GM21723 (cell line): ENCODE data around the gene LRRC27.
A peak's percentile ranks its signal among the peaks of the same experiment; 100 is the strongest.
"Not testable (repeated sequence)": the region's sequence is repeated elsewhere in the genome, so short reads cannot be mapped to it uniquely, and the experiment has no call there.

Experiments
- ATAC-seq: cut with Tn5 transposase; IDR thresholded peaks from one replicate; pipeline ENCODE4 v1.9.1; 2021; ENCODE audit warnings: mild to moderate bottlenecking, moderate library complexity; ENCODE audit not compliant: unreplicated experiment

Gene LRRC27

DNA sequence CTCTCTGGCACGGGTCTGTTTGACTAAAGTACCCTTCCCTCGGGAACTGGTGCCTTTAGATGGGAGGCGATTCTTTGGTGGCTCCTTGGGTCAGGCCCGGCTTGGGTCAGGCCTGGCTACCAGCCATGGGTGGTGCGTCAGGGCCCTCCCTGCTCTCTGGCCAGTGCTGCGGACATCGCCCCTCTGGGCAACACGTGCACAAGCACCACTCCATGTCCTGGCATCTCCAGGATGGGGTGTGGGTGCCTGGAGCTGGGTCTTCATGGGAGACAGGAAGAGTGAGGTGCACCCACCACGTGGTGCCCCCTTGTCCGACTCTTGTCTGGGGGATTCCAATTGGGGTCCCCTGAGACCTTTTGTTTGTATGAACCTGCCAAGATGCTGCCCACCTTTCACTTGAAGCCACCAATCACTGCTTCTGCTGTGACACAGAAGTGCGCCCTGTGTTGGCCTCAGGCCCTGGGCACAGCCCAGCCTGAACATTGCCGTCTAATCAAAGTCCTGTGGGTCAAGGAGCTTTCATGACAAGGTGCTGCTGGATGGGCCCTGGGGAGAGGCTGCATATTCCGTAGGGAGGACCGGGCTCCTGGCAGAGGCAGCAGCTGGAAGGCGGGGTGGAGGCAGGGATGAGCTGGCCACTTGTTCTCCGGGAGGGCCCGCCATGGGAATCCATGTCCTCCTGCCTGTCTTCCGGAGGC lies 53.9 kb downstream of the LRRC27 start:
- ATAC-seq: no peak

GRCh38 chr10:132386419-132386831 lies 54.4 kb downstream of the LRRC27 start:
- ATAC-seq: no peak

- ATAC-seq: not testable (repeated sequence)
Observed at GRCh38 chr10:132386896-132387295, 54.9 kb downstream of the LRRC27 start.

DNA sequence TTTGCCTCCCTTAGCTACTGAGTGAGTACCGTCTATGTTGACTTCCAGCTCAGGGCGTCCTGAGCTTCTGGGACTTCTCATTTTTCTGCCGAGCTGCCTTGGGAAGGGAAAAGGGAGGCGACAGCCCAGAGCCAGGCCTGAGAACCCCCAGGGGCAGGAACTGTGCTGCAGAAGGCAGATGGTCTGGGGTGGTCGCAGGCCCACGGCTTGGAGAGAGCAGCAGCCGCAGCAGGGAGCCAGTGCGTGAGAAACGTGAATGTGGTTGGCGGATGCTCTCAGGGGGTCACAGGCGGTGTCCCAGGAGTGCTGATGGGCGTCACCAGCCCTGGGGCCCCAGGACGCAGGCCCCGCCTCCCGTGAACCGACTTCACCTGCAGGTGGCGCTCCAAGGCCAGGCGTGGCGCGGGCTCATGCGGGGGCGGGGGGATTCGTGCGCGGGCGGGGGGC lies 55.8 kb downstream of the LRRC27 start:
- ATAC-seq: peak; percentile 58

GRCh38 chr10:132388891-132389432 lies 57.0 kb downstream of the LRRC27 start:
- no peak for ATAC-seq

DNA sequence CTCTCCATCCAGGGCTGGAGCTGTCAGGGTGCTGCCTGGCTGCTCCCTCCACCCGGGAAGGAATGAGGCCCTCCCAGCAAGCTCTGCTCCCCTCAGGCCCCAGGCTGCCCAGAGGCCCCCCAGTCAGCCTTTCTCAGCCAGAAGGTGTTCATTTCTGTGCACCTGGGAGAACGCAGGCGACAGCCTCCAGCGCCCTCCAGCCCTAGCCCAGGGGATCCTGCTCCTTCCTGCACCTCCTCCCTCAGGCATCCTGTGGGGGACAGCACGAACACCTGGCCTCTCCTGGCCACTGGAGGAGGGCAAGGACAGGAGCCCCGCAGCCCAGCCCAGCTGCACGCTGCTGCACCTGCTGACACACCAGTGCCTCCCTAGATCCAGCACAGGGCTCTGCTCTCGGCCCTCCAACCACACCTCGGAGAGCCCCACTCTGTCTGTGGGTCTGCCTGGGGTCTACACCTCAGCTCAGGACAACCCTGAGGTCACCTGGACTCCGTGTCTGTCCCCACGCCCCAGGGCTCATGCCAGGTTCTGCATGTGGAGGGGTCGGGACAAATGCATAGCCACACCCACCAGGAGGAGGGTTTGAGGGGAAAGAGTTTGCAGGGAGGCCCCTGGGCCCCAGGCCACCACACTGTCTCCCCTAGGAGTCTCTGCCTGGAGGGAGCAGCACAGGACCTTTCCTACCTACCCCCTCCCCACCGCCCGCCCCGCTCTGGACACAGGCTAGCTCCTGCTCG lies 57.6 kb downstream of the LRRC27 start:
- ATAC-seq: no peak

- ATAC-seq: no peak
Observed at GRCh38 chr10:132390170-132390920, 58.4 kb downstream of the LRRC27 start.

- no peak for ATAC-seq
Observed at GRCh38 chr10:132390921-132391675, 59.1 kb downstream of the LRRC27 start.

GRCh38 chr10:132391676-132392020 lies 59.7 kb downstream of the LRRC27 start:
- no peak for ATAC-seq

GRCh38 chr10:132392184-132392800 lies 60.3 kb downstream of the LRRC27 start:
- ATAC-seq: no peak

DNA sequence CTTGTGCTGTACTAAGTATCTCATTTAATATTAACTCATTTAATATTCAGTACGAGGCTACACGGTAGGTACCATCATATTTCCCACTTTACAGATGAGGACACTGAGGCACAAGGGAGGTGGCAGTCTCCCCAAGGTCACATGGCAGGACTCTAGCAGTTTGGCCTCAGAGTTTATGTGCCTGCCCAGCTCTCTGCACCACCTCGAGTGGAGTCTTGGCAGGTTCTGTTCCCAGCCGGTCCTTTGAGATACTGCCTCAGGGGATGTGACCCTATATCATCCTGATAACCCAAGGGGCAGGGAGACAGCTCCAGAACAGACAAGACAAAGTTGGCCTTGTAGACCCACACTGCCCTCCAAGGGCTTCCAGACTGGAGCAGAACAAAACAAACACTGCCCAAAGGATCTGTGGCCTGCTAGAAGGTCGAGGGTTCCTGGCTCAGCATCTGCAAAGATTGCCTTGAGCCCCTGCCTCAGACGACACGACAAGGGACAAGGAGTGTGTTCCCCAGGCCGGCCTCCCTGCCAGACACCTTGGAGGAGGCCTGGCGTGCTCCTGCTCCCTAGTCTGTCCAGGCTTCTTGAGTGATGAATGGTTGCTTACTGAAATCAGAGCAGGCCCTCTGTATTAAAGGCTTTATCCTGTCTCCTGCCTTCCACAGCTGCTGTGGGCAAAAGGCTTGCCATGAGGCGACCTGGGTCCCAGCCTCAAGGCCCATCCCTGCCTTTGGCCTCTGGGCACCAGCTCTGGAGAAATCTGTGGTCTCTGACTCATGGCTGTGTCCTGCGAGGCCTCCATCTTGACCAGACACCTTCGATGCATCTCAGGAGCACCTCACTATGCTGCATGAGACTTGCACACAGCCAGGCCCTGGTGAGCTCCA lies 61.1 kb downstream of the LRRC27 start:
- ATAC-seq: no peak

- no peak for ATAC-seq
Observed at GRCh38 chr10:132393695-132394181, 61.7 kb downstream of the LRRC27 start.

DNA sequence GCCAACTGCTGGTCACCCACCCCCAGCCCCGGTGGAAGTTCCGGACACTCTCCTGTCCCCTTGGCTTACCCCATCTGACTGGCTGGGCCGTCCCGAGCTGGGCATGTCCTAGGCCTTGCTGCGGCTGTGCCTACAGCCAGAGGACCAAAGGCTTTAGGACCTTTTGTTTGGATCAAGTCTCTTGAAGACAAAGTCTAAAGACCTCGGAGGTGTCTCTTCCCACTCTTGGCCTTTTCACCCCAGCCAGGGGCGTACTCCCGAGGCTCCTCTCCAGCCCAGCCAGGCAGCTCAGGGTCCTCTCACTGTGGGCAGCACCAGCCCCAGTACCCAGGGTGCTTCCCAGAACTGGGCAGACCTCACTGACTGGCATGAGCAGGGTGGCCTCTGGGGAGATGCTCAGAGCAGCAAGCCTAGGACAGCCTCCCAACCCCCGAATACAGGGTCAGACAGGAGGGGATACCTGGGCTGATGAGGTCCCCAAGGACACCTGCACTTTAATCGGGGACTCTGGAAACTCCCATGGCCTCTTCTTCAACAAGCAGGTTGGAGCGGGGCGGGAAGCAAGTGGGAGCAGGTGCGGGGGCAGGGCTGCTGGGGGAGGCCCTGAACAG lies 62.3 kb downstream of the LRRC27 start:
- ATAC-seq: no peak

DNA sequence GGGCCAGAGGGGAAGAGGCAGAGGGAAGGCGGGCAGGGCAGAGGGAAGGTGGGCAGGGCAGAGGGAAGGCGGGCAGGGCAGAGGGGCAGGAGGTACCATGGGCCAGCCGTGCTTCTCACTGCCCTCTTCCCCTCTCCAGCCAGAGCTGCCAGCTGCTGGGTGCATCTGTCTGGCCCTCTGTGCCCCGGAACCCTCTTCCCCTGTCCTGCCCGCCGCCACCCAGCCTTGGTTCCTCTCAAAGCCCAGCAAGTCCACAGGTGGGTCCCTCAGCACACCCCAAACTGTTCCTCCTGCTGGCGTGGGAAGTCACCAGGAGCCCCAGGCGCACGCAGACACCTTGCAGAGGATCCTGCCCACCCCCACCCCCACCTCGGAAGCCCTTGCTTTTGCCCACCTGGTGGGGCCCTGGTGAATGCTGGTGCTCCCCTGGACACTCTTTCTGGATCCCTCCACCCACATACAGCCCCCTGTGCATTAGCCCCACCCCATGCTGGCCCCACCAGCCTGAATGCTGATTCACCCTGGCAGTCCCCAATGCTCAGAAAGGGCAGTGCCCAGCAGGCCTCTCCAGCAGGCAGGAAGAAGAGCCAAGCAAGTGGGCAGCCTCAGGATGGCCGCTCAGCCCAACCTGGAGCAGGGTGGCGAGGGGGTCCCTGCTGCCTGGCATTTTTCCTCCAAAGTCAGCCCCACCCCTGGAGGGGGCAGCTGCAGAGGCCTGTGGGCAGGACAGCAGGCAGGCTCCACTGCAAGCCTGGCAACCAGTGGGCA lies 63.1 kb downstream of the LRRC27 start:
- ATAC-seq: no peak

- ATAC-seq: no peak
Observed at GRCh38 chr10:132395704-132396493, 63.9 kb downstream of the LRRC27 start.

GRCh38 chr10:132396494-132397035 lies 64.6 kb downstream of the LRRC27 start:
- peak; percentile 51 for ATAC-seq

DNA sequence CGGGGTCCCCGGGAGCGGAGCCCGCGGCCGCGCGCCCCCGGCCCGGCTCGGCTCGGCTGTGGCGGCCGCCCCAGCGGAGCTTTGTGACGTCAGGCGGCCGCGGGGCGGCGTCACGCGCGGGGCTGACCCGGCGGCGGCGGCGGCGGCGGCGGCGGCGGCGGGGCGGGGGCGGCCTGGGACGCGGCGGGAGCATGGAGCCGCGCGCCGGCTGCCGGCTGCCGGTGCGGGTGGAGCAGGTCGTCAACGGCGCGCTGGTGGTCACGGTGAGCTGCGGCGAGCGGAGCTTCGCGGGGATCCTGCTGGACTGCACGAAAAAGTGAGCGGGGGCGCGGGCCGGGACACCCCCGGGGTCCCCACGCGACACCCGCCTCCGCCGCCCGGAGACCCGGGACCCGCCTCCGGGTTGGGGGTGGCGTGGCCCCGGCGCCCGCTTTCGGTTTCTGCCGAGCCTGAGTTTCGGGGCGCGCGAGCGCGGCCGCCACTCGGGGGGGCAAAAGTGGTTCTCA lies 65.1 kb downstream of the LRRC27 start, which contains the start of gene PWWP2B:
Gene PWWP2B, plus strand, starts transcription at position 165 of the 506 bp plus-strand sequence. Its CDS starts 27 bp downstream, at position 192.
- peak; percentile 41 for ATAC-seq
